Caco-2 (cell line): ENCODE measurements around the gene POU1F1. TPM values are rescaled to one million over a fixed set of nuclear protein-coding genes. Genes with fewer than 3 reads are reported as not detected.

Experiments
- BruUV-seq: library from RNA; stranded (reverse); fragments of 400-500 nt; replicated peaks from 2 replicates; lab custom pipeline; 2021; lab: Mats Ljungman, UMichigan
- CTCF ChIA-PET: fragments of 300-600 bp; sonication (Branson Sonifier 250); formaldehyde crosslinking; loops from one replicate; lab custom pipeline; 2022; ENCODE audit warnings: antibody characterized with exemption; lab: Charles Lee
- POLR2A ChIA-PET: fragments of 300-600 bp; sonication (Branson Sonifier 250); formaldehyde crosslinking; loops from one replicate; lab custom pipeline; 2022; ENCODE audit warnings: antibody characterized with exemption; lab: Charles Lee
- DNase-seq, 2 experiments: peaks; one replicate each; pipeline versions ENCODE4 v3.0.0 to v3.0.0-alpha.2; 2020 to 2022
- H3K27me3 ChIP-seq: replicated peaks from 2 replicates; pipeline ENCODE4 v1.6.0; 2011; ENCODE audit warnings: low read length; ENCODE audit not compliant: control insufficient read depth, insufficient read depth
- H3K36me3 ChIP-seq: 2 replicates; pipeline ENCODE4 v1.5.1; 2011; ENCODE audit warnings: low read length; ENCODE audit not compliant: control insufficient read depth, insufficient read depth
- H3K4me1 ChIP-seq: fragments of 250-450 bp; sonication (Bioruptor Pico); 2 replicates; pipeline ENCODE4 v1.5.1; 2020; ENCODE audit warnings: mild to moderate bottlenecking
- H3K4me3 ChIP-seq: 2 replicates; pipeline ENCODE4 v1.5.1; 2011; ENCODE audit warnings: low read depth, mild to moderate bottlenecking, control low read depth, low read length
- H3K9me3 ChIP-seq: fragments of 250-450 bp; sonication (Bioruptor Pico); 2 replicates; pipeline ENCODE4 v1.5.1; 2020; ENCODE audit warnings: mild to moderate bottlenecking, moderate library complexity
- H3K27ac Mint-ChIP-seq: one replicate; pipeline ENCODE4 v1.8.0; 2022; ENCODE audit warnings: mixed read lengths; ENCODE audit not compliant: unreplicated experiment
- H3K27me3 Mint-ChIP-seq: one replicate; pipeline ENCODE4 v1.8.0; 2022; ENCODE audit warnings: mixed read lengths; ENCODE audit not compliant: insufficient read depth, unreplicated experiment
- H3K36me3 Mint-ChIP-seq: one replicate; pipeline ENCODE4 v1.8.0; 2022; ENCODE audit warnings: mild to moderate bottlenecking, mixed read lengths; ENCODE audit not compliant: insufficient read depth, unreplicated experiment
- H3K4me1 Mint-ChIP-seq: one replicate; pipeline ENCODE4 v1.8.0; 2022; ENCODE audit warnings: low read depth, mixed read lengths; ENCODE audit not compliant: unreplicated experiment
- H3K4me3 Mint-ChIP-seq: one replicate; pipeline ENCODE4 v1.8.0; 2022; ENCODE audit warnings: mild to moderate bottlenecking, moderate library complexity, mixed read lengths; ENCODE audit not compliant: unreplicated experiment
- H3K9me3 Mint-ChIP-seq: one replicate; pipeline ENCODE4 v1.8.0; 2022; ENCODE audit warnings: mixed read lengths; ENCODE audit not compliant: unreplicated experiment
- intact Hi-C: fragments of 100-400 bp; cut with micrococcal nuclease; formaldehyde crosslinking; loops from one replicate; pipeline ENCODE4 v1.10.0; 2022; ENCODE audit not compliant: unreplicated experiment
- microRNA-seq: library from miRNA; unstranded; fragments of <30 nt; microRNA quantifications from one replicate; pipeline ENCODE4 v1.2.0, GENCODE V29; 2022
- total RNA-seq: library from RNA; stranded (reverse); gene quantifications from 2 replicates; pipeline ENCODE4 v1.2.3, GENCODE V29; 2022
- TF ChIP-seq, protein P1 (sequence below), 2 experiments: fragments of 200-600 bp in 1 of 2; IDR thresholded peaks; 1 replicate in 1 of 2; 2 replicates in 1 of 2; pipeline versions ENCODE4 v1.5.1 to v1.8.0; 2011 to 2022; ENCODE audit warnings: antibody characterized with exemption in 1 of 2, control low read depth in 1 of 2, inconsistent platforms in 1 of 2, low read depth in 1 of 2, low read length in 1 of 2, mild to moderate bottlenecking in 1 of 2, moderate library complexity in 1 of 2; ENCODE audit not compliant: insufficient read depth in 1 of 2, severe bottlenecking in 1 of 2, unreplicated experiment in 1 of 2

Gene POU1F1
- total RNA-seq, 1 experiment from 2014 or later: not detected

DNA sequence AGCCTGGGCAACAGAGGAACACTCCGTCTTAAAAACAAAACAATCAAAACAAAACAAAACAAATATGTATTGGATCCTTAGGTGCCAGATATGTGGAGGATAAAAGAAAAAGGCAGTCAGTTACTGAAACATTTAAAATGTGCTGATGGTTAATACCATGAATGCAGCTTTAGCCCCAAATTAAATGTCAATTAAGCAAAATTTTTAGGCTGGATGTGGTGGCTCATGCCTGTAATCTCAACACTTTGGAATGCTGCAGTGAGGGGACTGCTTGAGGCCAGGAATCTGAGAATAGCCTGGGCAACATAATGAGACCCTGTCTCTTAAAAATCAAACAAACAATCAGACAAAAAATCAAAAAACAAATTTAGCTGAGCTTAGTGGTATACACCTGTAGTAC is 57.8 kb downstream of the POU1F1 start:
- BruUV-seq: no TSS peak
- CTCF ChIA-PET: no interaction called here
- Histone ChIP-seq H3K9me3 (no peaks in the 10 kb centered on the region), H3K27me3 (no peaks in the 10 kb centered on the region), H3K4me1 (no peaks in the 10 kb centered on the region; the same call in 1 of the 2 replicates), H3K36me3 (no peaks in the 10 kb centered on the region), H3K4me3 (no peak overlapping the region)
- Mint-ChIP-seq H3K27me3 (no peaks in the 10 kb centered on the region), H3K9me3 (no peaks in the 10 kb centered on the region), H3K27ac (no peak overlapping the region), H3K4me1 (no peaks in the 10 kb centered on the region), H3K4me3 (no peak overlapping the region), H3K36me3 (no peaks in the 10 kb centered on the region)
- intact Hi-C loops: no loop called here
- TF ChIP-seq, protein P1, sequence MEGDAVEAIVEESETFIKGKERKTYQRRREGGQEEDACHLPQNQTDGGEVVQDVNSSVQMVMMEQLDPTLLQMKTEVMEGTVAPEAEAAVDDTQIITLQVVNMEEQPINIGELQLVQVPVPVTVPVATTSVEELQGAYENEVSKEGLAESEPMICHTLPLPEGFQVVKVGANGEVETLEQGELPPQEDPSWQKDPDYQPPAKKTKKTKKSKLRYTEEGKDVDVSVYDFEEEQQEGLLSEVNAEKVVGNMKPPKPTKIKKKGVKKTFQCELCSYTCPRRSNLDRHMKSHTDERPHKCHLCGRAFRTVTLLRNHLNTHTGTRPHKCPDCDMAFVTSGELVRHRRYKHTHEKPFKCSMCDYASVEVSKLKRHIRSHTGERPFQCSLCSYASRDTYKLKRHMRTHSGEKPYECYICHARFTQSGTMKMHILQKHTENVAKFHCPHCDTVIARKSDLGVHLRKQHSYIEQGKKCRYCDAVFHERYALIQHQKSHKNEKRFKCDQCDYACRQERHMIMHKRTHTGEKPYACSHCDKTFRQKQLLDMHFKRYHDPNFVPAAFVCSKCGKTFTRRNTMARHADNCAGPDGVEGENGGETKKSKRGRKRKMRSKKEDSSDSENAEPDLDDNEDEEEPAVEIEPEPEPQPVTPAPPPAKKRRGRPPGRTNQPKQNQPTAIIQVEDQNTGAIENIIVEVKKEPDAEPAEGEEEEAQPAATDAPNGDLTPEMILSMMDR (IDR thresholded peaks at IDR 0.05; ENCODE audit: insufficient read depth in 1 of 2, low read depth in 1 of 2, low read length in 1 of 2, severe bottlenecking in 1 of 2, unreplicated experiment in 1 of 2): no peak
- DNase-seq: no peak
- POLR2A ChIA-PET: no interaction called here

Small RNA genes within 50 kb of the gene (microRNA-seq; reads per million reads assigned to microRNA genes)
- not detected for gene MIR4795

Other genes starting within 250 kb of the POU1F1 start
- gene CHMP2B, start 49.3 kb downstream of the POU1F1 start, total RNA-seq: 45.4 and 52.4 TPM in 2 replicates